ENCODE results near the gene TBCK. TPM values are rescaled to one million over a fixed set of nuclear protein-coding genes. Genes with fewer than 3 reads are reported as not detected.

Gene TBCK
- total RNA-seq, 1 experiment from 2014 or later: 22.3 TPM

DNA sequence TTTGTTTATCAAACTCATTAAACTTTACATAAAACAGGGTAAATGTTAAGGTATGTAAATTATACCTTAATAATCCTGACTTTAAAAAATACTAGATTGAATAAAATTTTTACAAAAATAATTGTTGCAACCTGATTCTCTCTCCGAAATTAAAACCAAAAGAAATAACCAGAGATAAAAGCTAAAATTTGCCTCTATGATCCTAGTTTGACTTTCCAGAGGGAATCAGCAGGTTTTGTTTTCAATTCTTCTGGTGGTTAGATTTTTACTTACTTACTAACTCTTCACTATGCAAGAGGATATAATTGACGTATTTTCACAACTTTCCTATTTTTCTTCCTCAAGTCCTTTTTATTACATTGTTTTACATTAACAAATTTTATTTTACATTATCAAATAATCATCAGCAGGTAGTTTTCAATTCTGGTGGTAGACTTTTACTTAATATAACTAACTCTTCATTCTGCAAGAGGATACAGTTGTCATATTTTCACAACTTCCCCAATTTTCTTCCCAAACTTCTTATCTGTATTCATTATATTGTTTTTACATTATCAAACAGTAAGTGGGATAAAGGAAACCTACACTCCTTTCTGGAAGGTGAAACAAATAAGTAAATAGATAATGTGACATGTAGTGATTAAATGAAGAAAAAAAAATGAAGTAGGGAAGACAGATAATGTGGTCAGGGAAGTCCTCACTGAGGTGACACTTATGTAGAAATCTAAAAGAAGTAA lies 52.2 kb downstream of the TBCK start:
- ChIA-PET POLR2A (no interaction called here), RAD21 (ENCODE audit: low non-redundant PET in 1 of 2, low total read pairs in 2 of 2, uncharacterized antibody in 2 of 2, unreplicated experiment in 2 of 2) (no interaction called here), CTCF (no interaction called here)
- no peak for DNase-seq (ENCODE audit: low read depth, low spot score)
- Histone ChIP-seq H3K4me3 (replicated peaks in 1 of 2; ENCODE audit: low read depth in 1 of 2, low read length in 2 of 2) (no peak overlapping the region), H3K9me3 (ENCODE audit: control insufficient read depth in 1 of 2, insufficient read depth in 1 of 2, low read depth in 1 of 2, low read length in 2 of 2) (no peaks in the 10 kb centered on the region), H3K79me2 (ENCODE audit: insufficient read depth, low read length) (no peaks in the 10 kb centered on the region), H3K36me3 (ENCODE audit: control insufficient read depth in 1 of 2, insufficient read depth in 2 of 2, low read length in 2 of 2) (no peaks in the 10 kb centered on the region), H4K20me1 (ENCODE audit: insufficient read depth) (no peaks in the 10 kb centered on the region), H3K27ac (ENCODE audit: low read depth, low read length) (no peak overlapping the region), H3K27me3 (ENCODE audit: insufficient read depth, low read length) (no peaks in the 10 kb centered on the region), H3K4me1 (ENCODE audit: control insufficient read depth in 1 of 2, insufficient read depth in 2 of 2, low read length in 2 of 2) (peaks cover 0 to 5% of the 10 kb centered on the region in 2 experiments; a peak in 2 of 4 replicates), H3K9ac (ENCODE audit: low read length) (no peak overlapping the region), H2AFZ (ENCODE audit: low read depth, low read length, poor library complexity, severe bottlenecking) (no peak overlapping the region), H3K4me2 (ENCODE audit: low read length) (no peak overlapping the region), H3K9me2 (ENCODE audit: insufficient read depth) (no peaks in the 10 kb centered on the region)
- no peak for TF ChIP-seq YY1 (IDR thresholded peaks at IDR 0.05; ENCODE audit: extremely low read depth, insufficient replicate concordance, low read depth, low read length)
- TF ChIP-seq SRF (IDR thresholded peaks at IDR 0.05; ENCODE audit: low read depth): no peak
- TF ChIP-seq EZH2phosphoT487 (IDR thresholded peaks at IDR 0.05; ENCODE audit: borderline replicate concordance): no peak
- TF ChIP-seq, protein P1, sequence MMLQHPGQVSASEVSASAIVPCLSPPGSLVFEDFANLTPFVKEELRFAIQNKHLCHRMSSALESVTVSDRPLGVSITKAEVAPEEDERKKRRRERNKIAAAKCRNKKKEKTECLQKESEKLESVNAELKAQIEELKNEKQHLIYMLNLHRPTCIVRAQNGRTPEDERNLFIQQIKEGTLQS (IDR thresholded peaks at IDR 0.05): no peak
- no peak for TF ChIP-seq EZH2 (IDR thresholded peaks at IDR 0.05)
- TF ChIP-seq, protein P2, sequence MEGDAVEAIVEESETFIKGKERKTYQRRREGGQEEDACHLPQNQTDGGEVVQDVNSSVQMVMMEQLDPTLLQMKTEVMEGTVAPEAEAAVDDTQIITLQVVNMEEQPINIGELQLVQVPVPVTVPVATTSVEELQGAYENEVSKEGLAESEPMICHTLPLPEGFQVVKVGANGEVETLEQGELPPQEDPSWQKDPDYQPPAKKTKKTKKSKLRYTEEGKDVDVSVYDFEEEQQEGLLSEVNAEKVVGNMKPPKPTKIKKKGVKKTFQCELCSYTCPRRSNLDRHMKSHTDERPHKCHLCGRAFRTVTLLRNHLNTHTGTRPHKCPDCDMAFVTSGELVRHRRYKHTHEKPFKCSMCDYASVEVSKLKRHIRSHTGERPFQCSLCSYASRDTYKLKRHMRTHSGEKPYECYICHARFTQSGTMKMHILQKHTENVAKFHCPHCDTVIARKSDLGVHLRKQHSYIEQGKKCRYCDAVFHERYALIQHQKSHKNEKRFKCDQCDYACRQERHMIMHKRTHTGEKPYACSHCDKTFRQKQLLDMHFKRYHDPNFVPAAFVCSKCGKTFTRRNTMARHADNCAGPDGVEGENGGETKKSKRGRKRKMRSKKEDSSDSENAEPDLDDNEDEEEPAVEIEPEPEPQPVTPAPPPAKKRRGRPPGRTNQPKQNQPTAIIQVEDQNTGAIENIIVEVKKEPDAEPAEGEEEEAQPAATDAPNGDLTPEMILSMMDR (IDR thresholded peaks at IDR 0.05 in 2 of 3, conservative IDR thresholded peaks at IDR 0.05 in 1 of 3; ENCODE audit: borderline replicate concordance in 1 of 3, insufficient read depth in 1 of 3, low read depth in 2 of 3, low read length in 2 of 3): no peak
- TF ChIP-seq JUND (IDR thresholded peaks at IDR 0.05): no peak
- no peak for TF ChIP-seq ELF1 (IDR thresholded peaks at IDR 0.05; ENCODE audit: borderline replicate concordance, low read depth)
- TF ChIP-seq POLR2A (IDR thresholded peaks at IDR 0.05; ENCODE audit: borderline replicate concordance, extremely low read depth, insufficient read depth, insufficient read length): no peak
- TF ChIP-seq CEBPB (IDR thresholded peaks at IDR 0.05; ENCODE audit: low read depth): no peak
- TF ChIP-seq FOSL1 (IDR thresholded peaks at IDR 0.05; ENCODE audit: low read depth): no peak
- TF ChIP-seq, protein P3, sequence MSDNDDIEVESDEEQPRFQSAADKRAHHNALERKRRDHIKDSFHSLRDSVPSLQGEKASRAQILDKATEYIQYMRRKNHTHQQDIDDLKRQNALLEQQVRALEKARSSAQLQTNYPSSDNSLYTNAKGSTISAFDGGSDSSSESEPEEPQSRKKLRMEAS (IDR thresholded peaks at IDR 0.05): no peak
- TF ChIP-seq, protein P4, sequence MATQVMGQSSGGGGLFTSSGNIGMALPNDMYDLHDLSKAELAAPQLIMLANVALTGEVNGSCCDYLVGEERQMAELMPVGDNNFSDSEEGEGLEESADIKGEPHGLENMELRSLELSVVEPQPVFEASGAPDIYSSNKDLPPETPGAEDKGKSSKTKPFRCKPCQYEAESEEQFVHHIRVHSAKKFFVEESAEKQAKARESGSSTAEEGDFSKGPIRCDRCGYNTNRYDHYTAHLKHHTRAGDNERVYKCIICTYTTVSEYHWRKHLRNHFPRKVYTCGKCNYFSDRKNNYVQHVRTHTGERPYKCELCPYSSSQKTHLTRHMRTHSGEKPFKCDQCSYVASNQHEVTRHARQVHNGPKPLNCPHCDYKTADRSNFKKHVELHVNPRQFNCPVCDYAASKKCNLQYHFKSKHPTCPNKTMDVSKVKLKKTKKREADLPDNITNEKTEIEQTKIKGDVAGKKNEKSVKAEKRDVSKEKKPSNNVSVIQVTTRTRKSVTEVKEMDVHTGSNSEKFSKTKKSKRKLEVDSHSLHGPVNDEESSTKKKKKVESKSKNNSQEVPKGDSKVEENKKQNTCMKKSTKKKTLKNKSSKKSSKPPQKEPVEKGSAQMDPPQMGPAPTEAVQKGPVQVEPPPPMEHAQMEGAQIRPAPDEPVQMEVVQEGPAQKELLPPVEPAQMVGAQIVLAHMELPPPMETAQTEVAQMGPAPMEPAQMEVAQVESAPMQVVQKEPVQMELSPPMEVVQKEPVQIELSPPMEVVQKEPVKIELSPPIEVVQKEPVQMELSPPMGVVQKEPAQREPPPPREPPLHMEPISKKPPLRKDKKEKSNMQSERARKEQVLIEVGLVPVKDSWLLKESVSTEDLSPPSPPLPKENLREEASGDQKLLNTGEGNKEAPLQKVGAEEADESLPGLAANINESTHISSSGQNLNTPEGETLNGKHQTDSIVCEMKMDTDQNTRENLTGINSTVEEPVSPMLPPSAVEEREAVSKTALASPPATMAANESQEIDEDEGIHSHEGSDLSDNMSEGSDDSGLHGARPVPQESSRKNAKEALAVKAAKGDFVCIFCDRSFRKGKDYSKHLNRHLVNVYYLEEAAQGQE (IDR thresholded peaks at IDR 0.05; ENCODE audit: low read depth): no peak
- no peak for TF ChIP-seq SP1 (IDR thresholded peaks at IDR 0.05; ENCODE audit: low read depth)
- intact Hi-C loops (cut with micrococcal nuclease): no loop called here
- no peak for ATAC-seq
- no TSS peak for BruUV-seq (replicated peaks)
